ENCODE data around the gene LURAP1L.
A peak's percentile ranks its signal among the peaks of the same experiment; 100 is the strongest.

LURAP1L gene

GRCh38 chr9:12818431-12819000 lies 43.7 kb downstream of the LURAP1L start:
- Histone ChIP-seq H3K36me3 (ENCODE audit: control insufficient read depth, insufficient read depth, low read length) (no peaks in the 10 kb centered on the region), H3K27me3 (replicated peaks; ENCODE audit: control insufficient read depth, insufficient read depth, low read length) (no peaks in the 10 kb centered on the region), H3K4me3 (replicated peaks; ENCODE audit: low read depth, low read length) (no peak overlapping the region)
- no peak for DNase-seq (ENCODE audit: extremely low read depth, insufficient read length)
- no peak for TF ChIP-seq CTCF (IDR thresholded peaks at IDR 0.05; ENCODE audit: insufficient read depth, low read length, poor library complexity, severe bottlenecking)

- H3K36me3 ChIP-seq (ENCODE audit: control insufficient read depth, insufficient read depth, low read length): no peaks in the 10 kb centered on the region
- no peak for DNase-seq (ENCODE audit: extremely low read depth, insufficient read length)
- H3K4me3 ChIP-seq (replicated peaks; ENCODE audit: low read depth, low read length): no peak overlapping the region
Measured at GRCh38 chr9:12819436-12820185, 44.8 kb downstream of the LURAP1L start.

GRCh38 chr9:12822111-12822510 lies 47.3 kb downstream of the LURAP1L start:
- TF ChIP-seq CTCF (IDR thresholded peaks at IDR 0.05; ENCODE audit: insufficient read depth, low read length, poor library complexity, severe bottlenecking): no peak
- Histone ChIP-seq H3K27me3 (replicated peaks; ENCODE audit: control insufficient read depth, insufficient read depth, low read length) (no peaks in the 10 kb centered on the region), H3K4me3 (replicated peaks; ENCODE audit: low read depth, low read length) (no peak overlapping the region), H3K36me3 (ENCODE audit: control insufficient read depth, insufficient read depth, low read length) (no peaks in the 10 kb centered on the region)
- no peak for DNase-seq (ENCODE audit: extremely low read depth, insufficient read length)

More at GRCh38 chr9:12819436-12820185, 44.8 kb downstream of the LURAP1L start:
- H3K27me3 ChIP-seq (replicated peaks; ENCODE audit: control insufficient read depth, insufficient read depth, low read length): no peaks in the 10 kb centered on the region
- peak; percentile 60 for TF ChIP-seq CTCF (IDR thresholded peaks at IDR 0.05; ENCODE audit: insufficient read depth, low read length, poor library complexity, severe bottlenecking)

- Histone ChIP-seq H3K36me3 (ENCODE audit: control insufficient read depth, insufficient read depth, low read length) (no peaks in the 10 kb centered on the region), H3K4me3 (replicated peaks; ENCODE audit: low read depth, low read length) (no peak overlapping the region), H3K27me3 (replicated peaks; ENCODE audit: control insufficient read depth, insufficient read depth, low read length) (no peaks in the 10 kb centered on the region)
- TF ChIP-seq CTCF (IDR thresholded peaks at IDR 0.05; ENCODE audit: insufficient read depth, low read length, poor library complexity, severe bottlenecking): no peak
- DNase-seq (ENCODE audit: extremely low read depth, insufficient read length): no peak
Measured at GRCh38 chr9:12826924-12827565, 52.2 kb downstream of the LURAP1L start.

- Histone ChIP-seq H3K4me3 (replicated peaks; ENCODE audit: low read depth, low read length) (no peak overlapping the region), H3K36me3 (ENCODE audit: control insufficient read depth, insufficient read depth, low read length) (no peaks in the 10 kb centered on the region), H3K27me3 (replicated peaks; ENCODE audit: control insufficient read depth, insufficient read depth, low read length) (no peaks in the 10 kb centered on the region)
- no peak for TF ChIP-seq CTCF (IDR thresholded peaks at IDR 0.05; ENCODE audit: insufficient read depth, low read length, poor library complexity, severe bottlenecking)
- DNase-seq (ENCODE audit: extremely low read depth, insufficient read length): no peak
Measured at GRCh38 chr9:12833701-12834100, 58.9 kb downstream of the LURAP1L start.

All from GM06990 (cell line).